Thyroid gland (tissue), 4 donors: ENCODE measurements around the gene TXNDC11.

ENCODE experiments used
- CTCF ChIP-seq, 6 experiments: fragments of 200-600 bp in 3 of 6; fragments of 450-650 bp in 3 of 6; sonication (generic) in 3 of 6; IDR thresholded peaks; one replicate each; pipeline ENCODE4 v1.5.1; 2016 to 2019; ENCODE audit warnings: antibody characterized with exemption in 6 of 6, mild to moderate bottlenecking in 2 of 6, inconsistent platforms in 1 of 6, moderate library complexity in 1 of 6
- POLR2A ChIP-seq, 2 donors: fragments of 450-650 bp; IDR thresholded peaks; one replicate each; pipeline ENCODE4 v1.6.1; 2017; ENCODE audit warnings: antibody characterized with exemption in 2 of 2, mild to moderate bottlenecking in 2 of 2, moderate library complexity in 1 of 2

- TF ChIP-seq CTCF (IDR thresholded peaks at IDR 0.05) = no peak
- no peak for TF ChIP-seq POLR2A (IDR thresholded peaks at IDR 0.05)
Measured at GRCh38 chr16:11712122-11712521, 30.5 kb downstream of the TXNDC11 start.
